Spleen (tissue), 11 donors: Measurements from ENCODE around the gene DUS1L. TPM values are rescaled to one million over a fixed set of nuclear protein-coding genes. Genes with fewer than 3 reads are reported as not detected.

Experiments
- DNase-seq: peaks from one replicate; pipeline ENCODE4 v3.0.0-alpha.2; 2020
- H3K27ac ChIP-seq, 8 donors: fragments of 200-600 bp; sonication (generic) in 7 of 8; 1 replicate in 4 of 8; 2 replicates in 4 of 8; pipeline versions ENCODE4 v1.5.0 to v1.8.0; 2016 to 2021; ENCODE audit warnings: inconsistent platforms in 4 of 8, mild to moderate bottlenecking in 4 of 8, moderate library complexity in 1 of 8
- H3K27me3 ChIP-seq, 7 donors: fragments of 200-600 bp; sonication (generic) in 6 of 7; replicated peaks in 1 of 7; 1 replicate in 4 of 7; 2 replicates in 3 of 7; pipeline versions ENCODE4 v1.5.0 to v1.8.0; 2016 to 2021; ENCODE audit warnings: inconsistent platforms in 3 of 7, mild to moderate bottlenecking in 1 of 7
- H3K36me3 ChIP-seq, 6 donors: fragments of 200-600 bp; sonication (generic) in 5 of 6; 1 replicate in 4 of 6; 2 replicates in 2 of 6; pipeline versions ENCODE4 v1.5.0 to v1.8.0; 2016 to 2021; ENCODE audit warnings: inconsistent platforms in 2 of 6
- H3K4me1 ChIP-seq, 6 donors: fragments of 200-600 bp; sonication (generic) in 5 of 6; 1 replicate in 3 of 6; 2 replicates in 3 of 6; pipeline versions ENCODE4 v1.5.0 to v1.8.0; 2016 to 2021; ENCODE audit warnings: inconsistent platforms in 3 of 6
- H3K4me3 ChIP-seq, 8 donors: fragments of 200-600 bp; sonication (generic) in 7 of 8; 1 replicate in 4 of 8; 2 replicates in 4 of 8; pipeline versions ENCODE4 v1.5.0 to v1.8.0; 2016 to 2021; ENCODE audit warnings: inconsistent platforms in 4 of 8, mild to moderate bottlenecking in 4 of 8, moderate library complexity in 2 of 8
- H3K9me3 ChIP-seq, 8 donors: fragments of 200-600 bp; sonication (generic) in 7 of 8; 1 replicate in 4 of 8; 2 replicates in 4 of 8; pipeline versions ENCODE4 v1.5.0 to v1.8.0; 2016 to 2021; ENCODE audit warnings: inconsistent platforms in 4 of 8
- CTCF ChIP-seq, 11 experiments: fragments of 200-600 bp in 7 of 11; fragments of 450-650 bp in 4 of 11; sonication (generic) in 4 of 11; IDR thresholded peaks in 8 of 11; conservative IDR thresholded peaks in 3 of 11; 1 replicate in 7 of 11; 2 replicates in 4 of 11; pipeline versions ENCODE4 v1.4.0 to v1.8.0; 2016 to 2021; ENCODE audit warnings: antibody characterized with exemption in 11 of 11, inconsistent platforms in 4 of 11, mild to moderate bottlenecking in 1 of 11
- POLR2A ChIP-seq, 3 donors: fragments of 450-650 bp; IDR thresholded peaks; one replicate each; pipeline ENCODE4 v1.5.1; 2017; ENCODE audit warnings: antibody characterized with exemption in 3 of 3, mild to moderate bottlenecking in 1 of 3
- POLR2AphosphoS5 ChIP-seq, 3 donors: sonication (generic); formaldehyde crosslinking; IDR thresholded peaks; one replicate each; pipeline ENCODE4 v1.5.1; 2017; ENCODE audit warnings: antibody characterized with exemption in 3 of 3
- WGBS, 5 donors: extraction: QIAGEN DNeasy Blood & Tissue Kit in 3 of 5; methylation state at CpG; one replicate each; pipeline versions ENCODE4 v1.1.5 to v1.1.7; 2013 to 2018; 5-methylcytosine and 5-hydroxymethylcytosine counted together
- intact Hi-C: fragments of 100-400 bp; cut with DNase I; formaldehyde crosslinking; loops from one replicate; pipeline ENCODE4 v1.15.0; 2023; ENCODE audit warnings: low total_unique reads
- polyA plus RNA-seq, 3 donors: library from polyadenylated mRNA; stranded (reverse); fragments of 200-250 nt; gene quantifications; one replicate each; pipeline ENCODE4 v1.2.1, GENCODE V29; 2013
- total RNA-seq, 7 donors: library from RNA; depleted of rRNA in 3 of 7; stranded (reverse); fragments of >200 nt in 3 of 7; fragmentation: NEBNext Ultra II Directional in 4 of 7; extraction: Animal tissue kit (Norgen Biotek cat#: 25700) in 4 of 7; gene quantifications; one replicate each; pipeline versions ENCODE4 v1.1.0 to v1.2.1, GENCODE V29; 2016 to 2021
- donor health status: healthy with polysubstance abuse.
- donor health status: DM: no; HTN: no; CAD: no; lungs with moderate emphysema.
- donor health status: DM: no; HTN: no; CAD: no.
- donor health status: Bipolar disorder and iron deficiency.
- donor health status: healthy.
- donor health status: DM: no; HTN: no; CAD: no.
- donor health status: DM: yes; HTN: yes; CAD: no.

DUS1L gene
- total and polyA plus RNA-seq, 10 donors, result 76.4 to 174 (median 103) TPM

- H3K36me3 ChIP-seq, result peaks cover 0 to 67% (median 56%) of the 10 kb centered on the region in 6 donors
- no peak overlapping the region for H3K27ac ChIP-seq
- no peaks in the 10 kb centered on the region for H3K4me1 ChIP-seq
- H3K9me3 ChIP-seq, result no peaks in the 10 kb centered on the region
- no peak for DNase-seq
- TF ChIP-seq POLR2AphosphoS5 (IDR thresholded peaks at IDR 0.05), result peak in 1 of 3 donors; percentile 53
- no peak for TF ChIP-seq CTCF (IDR thresholded peaks at IDR 0.05 in 8 of 11, conservative IDR thresholded peaks at IDR 0.05 in 3 of 11)
- intact Hi-C loops, result no loop called here
- no peak overlapping the region for H3K4me3 ChIP-seq
- H3K27me3 ChIP-seq, result no peaks in the 10 kb centered on the region
- 91 to 96% (median 94%) methylated on average over 22 to 47 of the region's 47 CpGs for WGBS, 5 donors
Measured at GRCh38 chr17:82079001-82079677, 13.5 kb upstream of the DUS1L start.

- Histone ChIP-seq H3K36me3 (peaks cover 0 to 60% (median 48%) of the 10 kb centered on the region in 6 donors), H3K27ac (no peak overlapping the region), H3K27me3 (no peaks in the 10 kb centered on the region), H3K4me3 (no peak overlapping the region), H3K4me1 (no peaks in the 10 kb centered on the region), H3K9me3 (no peaks in the 10 kb centered on the region)
- WGBS, 5 donors, result 91 to 99% (median 93%) methylated on average over 10 to 18 of the region's 18 CpGs
- intact Hi-C loops, result no loop called here
- TF ChIP-seq CTCF (IDR thresholded peaks at IDR 0.05 in 8 of 11, conservative IDR thresholded peaks at IDR 0.05 in 3 of 11), result no peak
- no peak for TF ChIP-seq POLR2A (IDR thresholded peaks at IDR 0.05)
- TF ChIP-seq POLR2AphosphoS5 (IDR thresholded peaks at IDR 0.05), result no peak
- DNase-seq, result no peak
Measured at GRCh38 chr17:82078433-82078832, 12.8 kb upstream of the DUS1L start.

GRCh38 chr17:82077617-82078358 lies 12.2 kb upstream of the DUS1L start:
- H3K36me3 ChIP-seq, result peaks cover 0 to 54% (median 42%) of the 10 kb centered on the region in 6 donors
- TF ChIP-seq POLR2AphosphoS5 (IDR thresholded peaks at IDR 0.05) (no peak), POLR2A (IDR thresholded peaks at IDR 0.05) (no peak), CTCF (IDR thresholded peaks at IDR 0.05 in 8 of 11, conservative IDR thresholded peaks at IDR 0.05 in 3 of 11) (no peak)
- H3K27ac ChIP-seq, result no peak overlapping the region
- WGBS, 5 donors, result 76 to 88% (median 77%) methylated on average over 28 of the region's 28 CpGs
- no peaks in the 10 kb centered on the region for H3K9me3 ChIP-seq
- DNase-seq, result no peak
- H3K4me3 ChIP-seq, result no peak overlapping the region
- H3K27me3 ChIP-seq, result no peaks in the 10 kb centered on the region
- H3K4me1 ChIP-seq, result no peaks in the 10 kb centered on the region
- intact Hi-C loops, result no loop called here
